Suppressor macrophage treated with lipopolysaccharide for 1 hour (primary cell): Measurements from ENCODE around the gene ADORA1.

ENCODE experiments used
- DNase-seq, 3 donors: peaks; one replicate each; pipeline ENCODE4 v3.0.0-alpha.2; 2020 to 2022

The ADORA1 gene

GRCh38 chr1:203175237-203175826 is 47.8 kb downstream of the ADORA1 start, which contains the start of gene MYBPH:
MYBPH (minus strand) TSS chr1:203175826; CDS start chr1:203175755, 71 bp downstream.
- peak in 1 of 3 donors; percentile 33 for DNase-seq

GRCh38 chr1:203175827-203176241 is 48.3 kb downstream of the ADORA1 start:
- peak; percentile 65 to 84 (median 66) for DNase-seq

GRCh38 chr1:203176273-203177035 is 48.9 kb downstream of the ADORA1 start:
- peak in 1 of 3 donors; percentile 57 for DNase-seq

- peak in 1 of 3 donors; percentile 32 for DNase-seq
These were observed 49.5 kb downstream of the ADORA1 start for GRCh38 chr1:203177036-203177405.

GRCh38 chr1:203177470-203178039 is 50.0 kb downstream of the ADORA1 start:
- peak; percentile 81 to 85 (median 83) for DNase-seq

GRCh38 chr1:203178083-203178482 is 50.6 kb downstream of the ADORA1 start:
- DNase-seq: peak in 1 of 3 donors; percentile 21

GRCh38 chr1:203178821-203179666 is 51.5 kb downstream of the ADORA1 start:
- peak in 2 of 3 donors; percentile 18 to 32 for DNase-seq

GRCh38 chr1:203179667-203180005 is 52.1 kb downstream of the ADORA1 start:
- DNase-seq: no peak

- no peak for DNase-seq
These were observed 53.2 kb downstream of the ADORA1 start for GRCh38 chr1:203180611-203181330.

GRCh38 chr1:203181586-203182386 is 54.3 kb downstream of the ADORA1 start:
- peak in 1 of 3 donors; percentile 35 for DNase-seq

- DNase-seq: no peak
These were observed 54.9 kb downstream of the ADORA1 start for GRCh38 chr1:203182387-203182953.

GRCh38 chr1:203183828-203184227 is 56.3 kb downstream of the ADORA1 start:
- DNase-seq: no peak

- DNase-seq: no peak
These were observed 56.9 kb downstream of the ADORA1 start for GRCh38 chr1:203184467-203184866.

GRCh38 chr1:203185061-203185461 is 57.5 kb downstream of the ADORA1 start:
- DNase-seq: no peak

- DNase-seq: peak in 1 of 3 donors; percentile 29
These were observed 58.1 kb downstream of the ADORA1 start for GRCh38 chr1:203185585-203185984.

GRCh38 chr1:203186091-203186445 is 58.5 kb downstream of the ADORA1 start:
- DNase-seq: no peak

- DNase-seq: peak; percentile 86 to 95 (median 92)
These were observed 59.1 kb downstream of the ADORA1 start, which contains the start of gene CHI3L1 for GRCh38 chr1:203186446-203187303. CHI3L1 (minus strand) TSS chr1:203186704; CDS start chr1:203186623, 81 bp downstream.

- DNase-seq: peak; percentile 88 to 97 (median 90)
These were observed 59.8 kb downstream of the ADORA1 start for GRCh38 chr1:203187304-203187685.

GRCh38 chr1:203187689-203188264 is 60.3 kb downstream of the ADORA1 start:
- no peak for DNase-seq
